ENCODE measurements around the gene OR7C1. TPM values are rescaled to one million over a fixed set of nuclear protein-coding genes. Genes with fewer than 3 reads are reported as not detected.
"Not testable (repeated sequence)": the region's sequence is repeated elsewhere in the genome, so short reads cannot be mapped to it uniquely, and the experiment has no call there.

OR7C1 gene
- total and polyA plus RNA-seq, 2 experiments from 2014 or later: 0.03 TPM; not detected in 1

GRCh38 chr19:14786421-14786851, 48.5 kb downstream of the OR7C1 start:
- H3K4me1 ChIP-seq (ENCODE audit: insufficient read depth): no peaks in the 10 kb centered on the region
- ATAC-seq: peak; percentile 95
- no peaks in the 10 kb centered on the region for H4K20me1 ChIP-seq (replicated peaks; ENCODE audit: insufficient read depth)
- Mint-ChIP-seq H3K36me3 (ENCODE audit: low read depth) (no peaks in the 10 kb centered on the region), H3K4me3 (peak overlapping the region; percentile 29; the same call in 2 of the 3 replicates), H3K4me1 (peaks cover 13% of the 10 kb centered on the region; the same call in 2 of the 3 replicates), H3K27ac (peak overlapping the region; percentile 65; the same call in 1 of the 2 replicates), H3K9me3 (peaks cover 3% of the 10 kb centered on the region; the same call in 1 of the 3 replicates), H3K27me3 (ENCODE audit: insufficient read depth, low read depth, poor library complexity) (peaks cover 10% of the 10 kb centered on the region)
- TF ChIP-seq CTCF (conservative IDR thresholded peaks at IDR 0.05; ENCODE audit: low read depth in 2 of 2) (peak; percentile 79 to 85), ZNF114 (CRISPR knock-in tag; IDR thresholded peaks at IDR 0.05) (no peak), EZH2phosphoT487 (IDR thresholded peaks at IDR 0.05; ENCODE audit: unreplicated experiment) (no peak)
- H3K36me3 ChIP-seq (ENCODE audit: insufficient read depth): no peaks in the 10 kb centered on the region
- H3K4me2 ChIP-seq: peak overlapping the region; percentile 69
- H2AFZ ChIP-seq: peak overlapping the region; percentile 94
- no peaks in the 10 kb centered on the region for H3K79me2 ChIP-seq (replicated peaks; ENCODE audit: insufficient read depth)
- H3F3A ChIP-seq (replicated peaks; ENCODE audit: low read depth): no peaks in the 10 kb centered on the region
- no peaks in the 10 kb centered on the region for H3K27me3 ChIP-seq (ENCODE audit: insufficient read depth)
- peak overlapping the region; percentile 40; the same call in 1 of the 2 replicates for H3K4me3 ChIP-seq
- no peak overlapping the region for H3K27ac ChIP-seq (ENCODE audit: low read depth)
- DNase-seq (ENCODE audit: low spot score): peak; percentile 79
- no peaks in the 10 kb centered on the region for H3K9me2 ChIP-seq (ENCODE audit: insufficient read depth)

GRCh38 chr19:14785102-14785793, 49.7 kb downstream of the OR7C1 start:
- H3F3A ChIP-seq (replicated peaks; ENCODE audit: low read depth); H4K20me1 ChIP-seq (replicated peaks; ENCODE audit: insufficient read depth); H3K9me2 ChIP-seq (ENCODE audit: insufficient read depth); H3K27me3 ChIP-seq (ENCODE audit: insufficient read depth); H3K4me1 ChIP-seq (ENCODE audit: insufficient read depth); H3K27me3 Mint-ChIP-seq (ENCODE audit: insufficient read depth, low read depth, poor library complexity); H3K36me3 ChIP-seq (ENCODE audit: insufficient read depth); H3K79me2 ChIP-seq (replicated peaks; ENCODE audit: insufficient read depth); ATAC-seq; H3K27ac ChIP-seq (ENCODE audit: low read depth); H2AFZ ChIP-seq; H3K4me3 Mint-ChIP-seq; DNase-seq (ENCODE audit: low spot score); H3K4me3 ChIP-seq; H3K9me3 Mint-ChIP-seq; H3K36me3 Mint-ChIP-seq (ENCODE audit: low read depth); H3K4me2 ChIP-seq; H3K27ac Mint-ChIP-seq: not testable (repeated sequence)
- peaks cover 13% of the 10 kb centered on the region; the same call in 2 of the 3 replicates for H3K4me1 Mint-ChIP-seq

GRCh38 chr19:14784730-14785101, 50.3 kb downstream of the OR7C1 start:
- not testable (repeated sequence) for H3K4me2 ChIP-seq; H3K36me3 Mint-ChIP-seq (ENCODE audit: low read depth); H3K9me2 ChIP-seq (ENCODE audit: insufficient read depth); H3K4me3 Mint-ChIP-seq; H3K4me1 ChIP-seq (ENCODE audit: insufficient read depth); H3K4me3 ChIP-seq; H3K9me3 Mint-ChIP-seq; H3K27me3 ChIP-seq (ENCODE audit: insufficient read depth); H3K27ac Mint-ChIP-seq; ATAC-seq; H3K36me3 ChIP-seq (ENCODE audit: insufficient read depth); H3F3A ChIP-seq (replicated peaks; ENCODE audit: low read depth); H3K27ac ChIP-seq (ENCODE audit: low read depth); H2AFZ ChIP-seq; DNase-seq (ENCODE audit: low spot score); H4K20me1 ChIP-seq (replicated peaks; ENCODE audit: insufficient read depth); H3K79me2 ChIP-seq (replicated peaks; ENCODE audit: insufficient read depth); H3K27me3 Mint-ChIP-seq (ENCODE audit: insufficient read depth, low read depth, poor library complexity)
- peaks cover 13% of the 10 kb centered on the region; the same call in 2 of the 3 replicates for H3K4me1 Mint-ChIP-seq

GRCh38 chr19:14783410-14783998, 51.5 kb downstream of the OR7C1 start:
- H3K4me1 ChIP-seq (ENCODE audit: insufficient read depth); H3K9me3 Mint-ChIP-seq; H3K27me3 ChIP-seq (ENCODE audit: insufficient read depth); H3K27ac Mint-ChIP-seq; ATAC-seq; H4K20me1 ChIP-seq (replicated peaks; ENCODE audit: insufficient read depth); H3K27ac ChIP-seq (ENCODE audit: low read depth); H3K4me3 Mint-ChIP-seq; H3K9me2 ChIP-seq (ENCODE audit: insufficient read depth); DNase-seq (ENCODE audit: low spot score); H3K79me2 ChIP-seq (replicated peaks; ENCODE audit: insufficient read depth); H3K36me3 ChIP-seq (ENCODE audit: insufficient read depth); H3K4me3 ChIP-seq; H3F3A ChIP-seq (replicated peaks; ENCODE audit: low read depth); H3K4me2 ChIP-seq; H3K36me3 Mint-ChIP-seq (ENCODE audit: low read depth); H3K27me3 Mint-ChIP-seq (ENCODE audit: insufficient read depth, low read depth, poor library complexity): not testable (repeated sequence)
- H3K4me1 Mint-ChIP-seq: peaks cover 19% of the 10 kb centered on the region
- H2AFZ ChIP-seq: peak overlapping the region; percentile 74; the same call in 1 of the 2 replicates

Measured in GM23338 (cell line).